HG03280 (cell line): ENCODE results near the gene LRCH3.

Source experiments
- ATAC-seq: cut with Tn5 transposase; IDR thresholded peaks from one replicate; pipeline ENCODE4 v1.9.1; 2021; ENCODE audit warnings: mild to moderate bottlenecking, moderate library complexity; ENCODE audit not compliant: unreplicated experiment

The LRCH3 gene

GRCh38 chr3:197833930-197834715, 43.1 kb downstream of the LRCH3 start:
- no peak for ATAC-seq

GRCh38 chr3:197835509-197835908, 44.5 kb downstream of the LRCH3 start:
- ATAC-seq = no peak

GRCh38 chr3:197836244-197836643, 45.2 kb downstream of the LRCH3 start:
- ATAC-seq = no peak

GRCh38 chr3:197837282-197837681, 46.2 kb downstream of the LRCH3 start:
- ATAC-seq = no peak

- no peak for ATAC-seq
Observed at GRCh38 chr3:197841789-197842188, 50.7 kb downstream of the LRCH3 start.

- ATAC-seq = no peak
Observed at GRCh38 chr3:197846491-197846890, 55.4 kb downstream of the LRCH3 start.

GRCh38 chr3:197847866-197848401, 56.9 kb downstream of the LRCH3 start:
- peak; percentile 61 for ATAC-seq

- ATAC-seq = no peak
Observed at GRCh38 chr3:197854596-197855343, 63.7 kb downstream of the LRCH3 start.

GRCh38 chr3:197855571-197855970, 64.5 kb downstream of the LRCH3 start:
- no peak for ATAC-seq

- ATAC-seq = no peak
Observed at GRCh38 chr3:197856199-197856816, 65.3 kb downstream of the LRCH3 start.

GRCh38 chr3:197858133-197858532, 67.1 kb downstream of the LRCH3 start:
- no peak for ATAC-seq

- no peak for ATAC-seq
Observed at GRCh38 chr3:197858598-197858997, 67.5 kb downstream of the LRCH3 start.

GRCh38 chr3:197866035-197866434, 75.0 kb downstream of the LRCH3 start:
- ATAC-seq = no peak

GRCh38 chr3:197873329-197873728, 82.3 kb downstream of the LRCH3 start:
- ATAC-seq = no peak

- ATAC-seq = no peak
Observed at GRCh38 chr3:197874064-197874463, 83.0 kb downstream of the LRCH3 start.

- no peak for ATAC-seq
Observed at GRCh38 chr3:197874653-197875052, 83.6 kb downstream of the LRCH3 start.

- ATAC-seq = no peak
Observed at GRCh38 chr3:197877902-197878301, 86.8 kb downstream of the LRCH3 start.

GRCh38 chr3:197878427-197878826, 87.4 kb downstream of the LRCH3 start:
- ATAC-seq = no peak

GRCh38 chr3:197880491-197881269, 89.6 kb downstream of the LRCH3 start:
- no peak for ATAC-seq

- ATAC-seq = no peak
Observed at GRCh38 chr3:197881270-197881969, 90.4 kb downstream of the LRCH3 start.
